HepG2 (cell line): ENCODE measurements around the gene TNP1. TPM values are rescaled to one million over a fixed set of nuclear protein-coding genes. Genes with fewer than 3 reads are reported as not detected.
A peak's percentile ranks its signal among the peaks of the same experiment; 100 is the strongest.

ENCODE experiments used
- ATM ChIP-seq: fragments of 450-650 bp; IDR thresholded peaks from 2 replicates; pipeline ENCODE4 v1.7.1; 2017; ENCODE audit warnings: mild to moderate bottlenecking, borderline replicate concordance
- BHLHE40 ChIP-seq: IDR thresholded peaks from 2 replicates; pipeline ENCODE4 v1.6.1; 2011; ENCODE audit warnings: low read length, improper control_type of control experiment
- CBX1 ChIP-seq: IDR thresholded peaks from one replicate; pipeline ENCODE4 v1.6.1; 2016; ENCODE audit warnings: antibody characterized with exemption, low read depth
- ELF1 ChIP-seq: sonication (generic); formaldehyde crosslinking; IDR thresholded peaks from 2 replicates; pipeline ENCODE4 v1.4.0; 2020; ENCODE audit warnings: missing genetic modification reagents
- FOXC1 ChIP-seq: sonication (generic); formaldehyde crosslinking; IDR thresholded peaks from 2 replicates; pipeline ENCODE4 v1.8.0; 2022; ENCODE audit warnings: mild to moderate bottlenecking, missing genetic modification reagents, borderline replicate concordance
- FOXP1 ChIP-seq, 2 experiments: fragments of 450-650 bp in 1 of 2; IDR thresholded peaks; 2 replicates each; pipeline ENCODE4 v1.6.1; 2017 to 2018; ENCODE audit warnings: antibody characterized with exemption in 1 of 2
- KAT8 ChIP-seq: IDR thresholded peaks from 2 replicates; pipeline ENCODE4 v1.6.1; 2016; ENCODE audit warnings: missing genetic modification reagents, missing compliant biosample characterization
- NBN ChIP-seq: fragments of 450-650 bp; conservative IDR thresholded peaks from 2 replicates; pipeline ENCODE4 v1.6.1; 2017
- NFIC ChIP-seq: IDR thresholded peaks from 2 replicates; pipeline ENCODE4 v1.6.1; 2012; ENCODE audit warnings: mild to moderate bottlenecking, low read length, inconsistent platforms
- PBX2 ChIP-seq: IDR thresholded peaks from 2 replicates; pipeline ENCODE4 v1.6.1; 2016; ENCODE audit warnings: control low read depth
- POGZ ChIP-seq: sonication (generic); formaldehyde crosslinking; IDR thresholded peaks from 2 replicates; pipeline ENCODE4 v1.4.0; 2020; ENCODE audit warnings: mild to moderate bottlenecking, missing genetic modification reagents
- PTBP1 ChIP-seq: fragments of 200-400 bp; formaldehyde crosslinking; IDR thresholded peaks from 2 replicates; pipeline ENCODE4 v1.6.1; 2018; ENCODE audit warnings: low read length, low read depth; ENCODE audit not compliant: poor library complexity, severe bottlenecking
- SIX1 ChIP-seq: sonication (generic); formaldehyde crosslinking; IDR thresholded peaks from 2 replicates; pipeline ENCODE4 v1.4.0; 2020; ENCODE audit warnings: missing genetic modification reagents, borderline replicate concordance
- SMARCC2 ChIP-seq: fragments of 450-650 bp; IDR thresholded peaks from 2 replicates; pipeline ENCODE4 v1.6.1; 2017; ENCODE audit warnings: antibody characterized with exemption, mild to moderate bottlenecking
- SNAPC2 ChIP-seq: sonication (generic); formaldehyde crosslinking; IDR thresholded peaks from 2 replicates; pipeline ENCODE4 v1.8.1; 2022; ENCODE audit warnings: mild to moderate bottlenecking, missing genetic modification reagents
- ZHX2 ChIP-seq, 2 experiments: sonication (generic) in 1 of 2; formaldehyde crosslinking in 1 of 2; IDR thresholded peaks; 2 replicates each; pipeline versions ENCODE4 v1.6.1 to v1.9.0; 2014 to 2022; ENCODE audit warnings: antibody characterized with exemption in 1 of 2, borderline replicate concordance in 1 of 2, inconsistent platforms in 1 of 2, low read depth in 1 of 2, missing genetic modification reagents in 1 of 2
- ZKSCAN8 ChIP-seq: IDR thresholded peaks from 2 replicates; pipeline ENCODE4 v1.6.1; 2016; ENCODE audit warnings: borderline replicate concordance, missing genetic modification reagents, missing compliant biosample characterization
- ZNF12 ChIP-seq: sonication (generic); formaldehyde crosslinking; IDR thresholded peaks from 2 replicates; pipeline ENCODE4 v1.5.0; 2020; ENCODE audit warnings: missing genetic modification reagents
- ZNF543 ChIP-seq: sonication (generic); formaldehyde crosslinking; IDR thresholded peaks from 2 replicates; pipeline ENCODE4 v1.4.0; 2020; ENCODE audit warnings: mild to moderate bottlenecking, missing genetic modification reagents
- ZNF550 ChIP-seq: sonication (generic); formaldehyde crosslinking; IDR thresholded peaks from 2 replicates; pipeline ENCODE4 v1.4.0; 2020; ENCODE audit warnings: mild to moderate bottlenecking, missing genetic modification reagents, borderline replicate concordance
- ZNF672 ChIP-seq: sonication (generic); formaldehyde crosslinking; IDR thresholded peaks from 2 replicates; pipeline ENCODE4 v1.8.1; 2022; ENCODE audit warnings: missing genetic modification reagents
- ZNF792 ChIP-seq: IDR thresholded peaks from 2 replicates; pipeline ENCODE4 v1.6.1; 2016
- polyA plus RNA-seq, 8 experiments: library from polyadenylated mRNA; depleted of rRNA in 3 of 8; stranded (reverse) in 7 of 8; unstranded in 1 of 8; fragments of >200 nt; fragmentation: Illumina TruSeq in 4 of 8; extraction: Trizol in 4 of 8; gene quantifications; 2 replicates each; pipeline versions ENCODE4 v1.2.1 to v1.2.3, GENCODE V29; 2011 to 2016; ENCODE audit warnings: low read depth in 4 of 8, missing spikeins in 1 of 8, mixed read lengths in 1 of 8; ENCODE audit not compliant: insufficient read depth in 1 of 8
- total RNA-seq, 5 experiments: library from RNA; depleted of rRNA; stranded (reverse); fragments of >200 nt; fragmentation: Illumina TruSeq; extraction: Trizol; gene quantifications; 2 replicates each; pipeline ENCODE4 v1.2.3, GENCODE V29; 2016; ENCODE audit warnings: low read depth in 1 of 5
- TF ChIP-seq, protein P1 (sequence below): sonication (generic); formaldehyde crosslinking; IDR thresholded peaks from 2 replicates; pipeline ENCODE4 v1.8.0; 2023; ENCODE audit warnings: mild to moderate bottlenecking, missing genetic modification reagents
- TF ChIP-seq, protein P2 (sequence below): sonication (generic); formaldehyde crosslinking; IDR thresholded peaks from 2 replicates; pipeline ENCODE4 v1.5.0; 2020; ENCODE audit warnings: missing genetic modification reagents, mild to moderate bottlenecking, borderline replicate concordance

Gene TNP1
- total and polyA plus RNA-seq, 2 of the 13 experiments (the other 11 are each of a cell fraction or from before 2014, with no cell fraction given) = not detected

DNA sequence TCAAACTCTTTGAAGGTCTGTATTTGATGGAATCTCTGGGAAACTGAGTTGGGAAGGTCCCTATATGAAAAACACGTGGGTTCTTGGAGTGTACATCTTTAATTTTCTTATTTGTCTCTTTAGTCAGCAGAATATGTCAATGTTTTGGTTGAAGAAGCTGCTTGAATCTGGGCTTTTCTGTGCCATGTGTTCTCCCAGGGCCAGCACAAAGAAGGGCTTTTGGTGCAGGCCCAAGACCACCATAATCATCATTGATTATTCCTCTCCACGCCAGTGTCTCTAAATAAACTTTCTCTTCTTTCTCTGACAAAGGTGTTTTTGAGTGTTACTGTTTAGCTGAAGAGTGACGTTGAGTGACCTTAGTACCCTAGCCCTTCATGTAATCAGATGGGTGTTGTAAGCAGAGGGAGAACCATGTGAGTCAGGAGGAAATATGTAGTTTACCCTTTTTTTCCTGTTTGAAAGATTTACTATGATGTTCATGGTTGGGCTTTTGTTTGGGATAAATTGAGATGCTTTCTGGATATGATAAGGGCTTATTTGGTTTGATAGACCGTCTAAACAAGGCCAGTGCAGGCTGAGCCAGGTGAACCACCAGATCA is 11.6 kb upstream of the TNP1 start (continued):
- peak; percentile 82 for TF ChIP-seq ZHX2 (IDR thresholded peaks at IDR 0.05; ENCODE audit: low read depth)
- no peak for TF ChIP-seq ZHX2 (CRISPR knock-in tag; IDR thresholded peaks at IDR 0.05; ENCODE audit: borderline replicate concordance)
- TF ChIP-seq ZKSCAN8 = no peak
- peak; percentile 78; the same call in 1 of the 2 replicates for TF ChIP-seq ZNF12 (CRISPR knock-in tag)
- 0 out of 2 replicates have a peak, but pooled peaks have one; percentile 63 for TF ChIP-seq ZNF543 (CRISPR knock-in tag)
- peak; percentile 71 for TF ChIP-seq KAT8
- peak; percentile 63 for TF ChIP-seq CBX1
- peak; percentile 66; the same call in 1 of the 2 replicates for TF ChIP-seq SIX1
- TF ChIP-seq SMARCC2 = no peak
- TF ChIP-seq FOXC1 (CRISPR knock-in tag) = no peak
- 0 out of 2 replicates have a peak, but pooled peaks have one; percentile 62 for TF ChIP-seq SNAPC2
- TF ChIP-seq ZNF550 (CRISPR knock-in tag) = no peak
- TF ChIP-seq PTBP1 = no peak
- TF ChIP-seq POGZ (CRISPR knock-in tag) = peak; percentile 88
- TF ChIP-seq, protein P1, sequence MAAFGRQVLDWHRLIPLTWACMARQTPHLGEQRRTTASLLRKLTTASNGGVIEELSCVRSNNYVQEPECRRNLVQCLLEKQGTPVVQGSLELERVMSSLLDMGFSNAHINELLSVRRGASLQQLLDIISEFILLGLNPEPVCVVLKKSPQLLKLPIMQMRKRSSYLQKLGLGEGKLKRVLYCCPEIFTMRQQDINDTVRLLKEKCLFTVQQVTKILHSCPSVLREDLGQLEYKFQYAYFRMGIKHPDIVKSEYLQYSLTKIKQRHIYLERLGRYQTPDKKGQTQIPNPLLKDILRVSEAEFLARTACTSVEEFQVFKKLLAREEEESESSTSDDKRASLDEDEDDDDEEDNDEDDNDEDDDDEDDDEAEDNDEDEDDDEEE = no peak
- TF ChIP-seq, protein P2, sequence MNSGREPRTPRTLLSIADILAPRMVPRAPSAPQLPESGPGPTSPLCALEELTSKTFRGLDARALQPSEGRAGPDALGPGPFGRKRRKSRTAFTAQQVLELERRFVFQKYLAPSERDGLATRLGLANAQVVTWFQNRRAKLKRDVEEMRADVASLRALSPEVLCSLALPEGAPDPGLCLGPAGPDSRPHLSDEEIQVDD (CRISPR knock-in tag) = no peak
- TF ChIP-seq ZNF792 (CRISPR knock-in tag) = peak; percentile 63; the same call in 1 of the 2 replicates
- TF ChIP-seq ELF1 (CRISPR knock-in tag) = no peak
- no peak for TF ChIP-seq FOXP1 (IDR thresholded peaks at IDR 0.05)
- TF ChIP-seq FOXP1 (CRISPR knock-in tag; IDR thresholded peaks at IDR 0.05) = peak; percentile 92
- no peak for TF ChIP-seq ZNF672 (CRISPR knock-in tag)
- TF ChIP-seq PBX2 (CRISPR knock-in tag) = peak; percentile 71
- no peak for TF ChIP-seq ATM
- no peak for TF ChIP-seq NBN
- TF ChIP-seq BHLHE40 = no peak; the same call in 1 of the 2 replicates
- TF ChIP-seq NFIC = peak; percentile 87
